Dermis microvascular lymphatic vessel endothelial cell (primary cell): ENCODE measurements around the gene SSPN. TPM values are rescaled to one million over a fixed set of nuclear protein-coding genes. Genes with fewer than 3 reads are reported as not detected.
A peak's percentile ranks its signal among the peaks of the same experiment; 100 is the strongest.

Experiments
- DNase-seq, 2 donors: peaks; one replicate each; pipeline versions ENCODE4 v3.0.0 to v3.0.0-alpha.2; 2010; ENCODE audit warnings: low read depth in 2 of 2
- total RNA-seq: library from RNA; depleted of rRNA; stranded (reverse); fragments of >200 nt; gene quantifications from 2 replicates; pipeline ENCODE4 v1.2.1, GENCODE V29; 2014

SSPN gene
- total RNA-seq, 1 donor from 2014 or later: 0.39 TPM

- no peak for DNase-seq
Observed at GRCh38 chr12:26255893-26256645, 60.7 kb downstream of the SSPN start.

- no peak for DNase-seq
Observed at GRCh38 chr12:26264215-26264838, 69.0 kb downstream of the SSPN start.

GRCh38 chr12:26265606-26266005 lies 70.2 kb downstream of the SSPN start:
- no peak for DNase-seq

- DNase-seq: no peak
Observed at GRCh38 chr12:26266881-26267280, 71.5 kb downstream of the SSPN start.

GRCh38 chr12:26268841-26269561 lies 73.6 kb downstream of the SSPN start:
- no peak for DNase-seq

- no peak for DNase-seq
Observed at GRCh38 chr12:26269562-26270284, 74.3 kb downstream of the SSPN start.

GRCh38 chr12:26271024-26271423 lies 75.7 kb downstream of the SSPN start:
- DNase-seq: no peak

GRCh38 chr12:26271889-26272492 lies 76.6 kb downstream of the SSPN start:
- DNase-seq: peak; percentile 74 to 95

GRCh38 chr12:26272851-26273250 lies 77.5 kb downstream of the SSPN start:
- no peak for DNase-seq

GRCh38 chr12:26273811-26274210 lies 78.4 kb downstream of the SSPN start:
- DNase-seq: no peak

GRCh38 chr12:26274441-26275312 lies 79.3 kb downstream of the SSPN start:
- DNase-seq: peak; percentile 86 to 98

- DNase-seq: no peak
Observed at GRCh38 chr12:26275313-26276131, 80.1 kb downstream of the SSPN start.

- DNase-seq: peak in 1 of 2 donors; percentile 45
Observed at GRCh38 chr12:26276709-26277108, 81.3 kb downstream of the SSPN start.

- DNase-seq: no peak
Observed at GRCh38 chr12:26277506-26278246, 82.3 kb downstream of the SSPN start.

- no peak for DNase-seq
Observed at GRCh38 chr12:26278266-26278665, 82.9 kb downstream of the SSPN start.

GRCh38 chr12:26278666-26279065 lies 83.3 kb downstream of the SSPN start:
- no peak for DNase-seq

- no peak for DNase-seq
Observed at GRCh38 chr12:26279091-26279490, 83.7 kb downstream of the SSPN start.

GRCh38 chr12:26279908-26280307 lies 84.5 kb downstream of the SSPN start:
- no peak for DNase-seq

- DNase-seq: no peak
Observed at GRCh38 chr12:26280869-26281268, 85.5 kb downstream of the SSPN start.
